ENCODE measurements around the gene OMA1. TPM values are rescaled to one million over a fixed set of nuclear protein-coding genes. Genes with fewer than 3 reads are reported as not detected.
"Not testable (repeated sequence)": the region's sequence is repeated elsewhere in the genome, so short reads cannot be mapped to it uniquely, and the experiment has no call there.

Gene OMA1
- total and polyA plus RNA-seq, 10 of the 15 experiments (the other 5 are each of a cell fraction or from before 2014, with no cell fraction given) = 23.6 to 67.1 (median 47.1) TPM

DNA sequence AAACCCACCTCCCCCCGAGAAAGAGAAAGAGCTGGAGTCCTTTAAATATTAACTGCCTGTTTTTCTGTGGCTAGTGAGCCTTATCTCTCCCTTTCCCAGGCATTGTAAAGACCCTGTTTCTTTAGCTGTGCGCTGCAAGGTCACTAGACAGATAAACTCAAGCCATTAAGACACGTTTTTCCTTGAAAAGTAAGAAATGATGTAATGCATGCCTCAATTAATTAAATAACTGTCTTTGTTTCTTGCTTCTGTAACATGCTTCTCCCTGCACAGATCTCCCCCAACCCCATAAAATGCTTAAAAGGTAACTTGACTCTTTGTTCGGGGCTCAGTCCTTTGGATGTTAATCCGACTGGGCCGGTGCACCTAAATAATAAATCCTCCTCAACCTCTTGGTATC is 2.8 kb upstream of the OMA1 start:
- in situ Hi-C loops (cut with MboI) = not testable (repeated sequence)

DNA sequence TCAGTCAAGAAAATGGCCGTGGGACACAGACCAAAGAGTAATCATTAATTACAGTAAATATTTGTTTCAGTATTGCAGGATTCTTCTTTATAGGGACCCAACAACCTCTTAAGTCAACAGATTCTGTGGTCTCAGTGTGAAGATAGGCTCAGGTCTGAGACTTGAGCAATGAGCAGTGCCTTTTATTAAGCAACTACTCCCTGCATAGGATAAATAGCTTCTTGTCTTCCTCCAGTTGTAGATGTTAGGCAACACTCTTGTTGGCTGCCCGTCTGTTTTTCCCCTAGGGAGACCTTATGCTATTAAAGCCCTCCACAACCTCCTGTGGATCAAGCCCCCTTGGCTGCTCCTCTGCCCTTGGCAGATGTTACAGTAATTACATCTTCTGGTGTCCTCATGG is 1.8 kb upstream of the OMA1 start:
- RAD21 ChIA-PET (ENCODE audit: unreplicated experiment) = interaction anchor here (0.6 to 4.1 kb wide), 5 partner anchors 24 to 105 kb away, joined by 3 to 35 read pairs (median 5); no protein-coding TSS in a partner anchor
- intact Hi-C loops (cut with micrococcal nuclease; ENCODE audit: unreplicated experiment) (loop anchor here (5.0 kb wide), 2 partner anchors 386 to 1716 kb away; no protein-coding TSS in a partner anchor), in situ Hi-C loops (cut with MboI) (no loop called here)
- no peak for ATAC-seq
- DNase-seq (ENCODE audit: low read depth, low spot score) = no peak
- H3K4me3 ChIP-seq = no peak overlapping the region
- H3K9ac ChIP-seq (ENCODE audit: control insufficient read depth, insufficient read depth, low read length) = no peak overlapping the region
- H2AFZ ChIP-seq (ENCODE audit: control insufficient read depth, low read depth, low read length) = no peak overlapping the region
- no peaks in the 10 kb centered on the region for H3K4me1 ChIP-seq (ENCODE audit: control insufficient read depth, insufficient read depth, low read length)
- no TSS peak for BruUV-seq (replicated peaks)
- no peak overlapping the region for H3K4me2 ChIP-seq (ENCODE audit: control insufficient read depth, insufficient read depth)
- H3K27ac ChIP-seq (ENCODE audit: control insufficient read depth, insufficient read depth) = no peak overlapping the region
- no peaks in the 10 kb centered on the region for H3K36me3 ChIP-seq (ENCODE audit: control insufficient read depth in 2 of 2, insufficient read depth in 2 of 2, low read length in 1 of 2)
- FAIRE-seq = no peak
- H3K9me3 ChIP-seq (replicated peaks; ENCODE audit: control insufficient read depth, insufficient read depth, low read length) = no peaks in the 10 kb centered on the region
- H4K20me1 ChIP-seq (ENCODE audit: control insufficient read depth, insufficient read depth) = no peaks in the 10 kb centered on the region
- SMC1A ChIA-PET (ENCODE audit: uncharacterized antibody, unreplicated experiment) = interaction anchor here (0.6 to 4.8 kb wide), 4 partner anchors 24 to 105 kb away, joined by 3 to 42 read pairs (median 10); no protein-coding TSS in a partner anchor
- H3K27me3 ChIP-seq (replicated peaks in 1 of 2; ENCODE audit: control insufficient read depth in 2 of 2, insufficient read depth in 2 of 2, low read length in 1 of 2) = no peaks in the 10 kb centered on the region
- CTCF ChIA-PET = interaction anchor here (0.7 to 6.2 kb wide), 5 partner anchors 23 to 344 kb away, joined by 3 to 71 read pairs (median 7); no protein-coding TSS in a partner anchor
- H3K79me2 ChIP-seq (ENCODE audit: control insufficient read depth, insufficient read depth, low read length) = peaks cover 10% of the 10 kb centered on the region
- POLR2A ChIA-PET = no interaction called here
- WGBS (ENCODE audit: insufficient coverage, insufficient replicate concordance, low lambda C conversion rate, missing lambda C conversion rate) = 21% methylated on average over 2 of the region's 2 CpGs
- TF ChIP-seq, protein P1, sequence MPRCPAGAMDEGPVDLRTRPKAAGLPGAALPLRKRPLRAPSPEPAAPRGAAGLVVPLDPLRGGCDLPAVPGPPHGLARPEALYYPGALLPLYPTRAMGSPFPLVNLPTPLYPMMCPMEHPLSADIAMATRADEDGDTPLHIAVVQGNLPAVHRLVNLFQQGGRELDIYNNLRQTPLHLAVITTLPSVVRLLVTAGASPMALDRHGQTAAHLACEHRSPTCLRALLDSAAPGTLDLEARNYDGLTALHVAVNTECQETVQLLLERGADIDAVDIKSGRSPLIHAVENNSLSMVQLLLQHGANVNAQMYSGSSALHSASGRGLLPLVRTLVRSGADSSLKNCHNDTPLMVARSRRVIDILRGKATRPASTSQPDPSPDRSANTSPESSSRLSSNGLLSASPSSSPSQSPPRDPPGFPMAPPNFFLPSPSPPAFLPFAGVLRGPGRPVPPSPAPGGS (IDR thresholded peaks at IDR 0.05; ENCODE audit: borderline replicate concordance, insufficient read depth, low read depth, low read length, poor library complexity, severe bottlenecking) = no peak
- TF ChIP-seq, protein P2, sequence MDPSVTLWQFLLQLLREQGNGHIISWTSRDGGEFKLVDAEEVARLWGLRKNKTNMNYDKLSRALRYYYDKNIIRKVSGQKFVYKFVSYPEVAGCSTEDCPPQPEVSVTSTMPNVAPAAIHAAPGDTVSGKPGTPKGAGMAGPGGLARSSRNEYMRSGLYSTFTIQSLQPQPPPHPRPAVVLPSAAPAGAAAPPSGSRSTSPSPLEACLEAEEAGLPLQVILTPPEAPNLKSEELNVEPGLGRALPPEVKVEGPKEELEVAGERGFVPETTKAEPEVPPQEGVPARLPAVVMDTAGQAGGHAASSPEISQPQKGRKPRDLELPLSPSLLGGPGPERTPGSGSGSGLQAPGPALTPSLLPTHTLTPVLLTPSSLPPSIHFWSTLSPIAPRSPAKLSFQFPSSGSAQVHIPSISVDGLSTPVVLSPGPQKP (IDR thresholded peaks at IDR 0.05; ENCODE audit: low read depth, low read length) = no peak
- no peak for TF ChIP-seq KAT2A (conservative IDR thresholded peaks at IDR 0.05; ENCODE audit: control insufficient read depth, low read depth, low read length)
- no peak for TF ChIP-seq TCF7 (IDR thresholded peaks at IDR 0.05; ENCODE audit: borderline replicate concordance)
- TF ChIP-seq PBX3 (IDR thresholded peaks at IDR 0.05; ENCODE audit: insufficient replicate concordance, low read depth, low read length) = no peak
- no peak for TF ChIP-seq BCL11A (IDR thresholded peaks at IDR 0.05; ENCODE audit: low read depth, low read length)
- no peak for TF ChIP-seq FOXK2 (IDR thresholded peaks at IDR 0.05)
- no peak for TF ChIP-seq YY1 (IDR thresholded peaks at IDR 0.05; ENCODE audit: low read depth, low read length)
- TF ChIP-seq POLR2AphosphoS2 (IDR thresholded peaks at IDR 0.05; ENCODE audit: low read depth, low read length) = no peak

More for the DNA sequence above, 2.8 kb upstream of the OMA1 start:
- ChIA-PET CTCF (interaction anchor here (0.8 to 6.2 kb wide), 3 partner anchors 33 to 345 kb away, joined by 3 to 71 read pairs (median 58); no protein-coding TSS in a partner anchor), SMC1A (ENCODE audit: uncharacterized antibody, unreplicated experiment) (interaction anchor here (0.6 to 1.1 kb wide), 4 partner anchors 23 to 1137 kb away, joined by 3 to 4 read pairs (median 3); no protein-coding TSS in a partner anchor), RAD21 (ENCODE audit: unreplicated experiment) (interaction anchor here (0.9 kb wide), 1 partner anchor 104 kb away, joined by 3 read pairs; no protein-coding TSS in a partner anchor)
- H3K9me3 ChIP-seq (replicated peaks; ENCODE audit: control insufficient read depth, insufficient read depth, low read length); H3K4me3 ChIP-seq; DNase-seq (ENCODE audit: low read depth, low spot score); POLR2A ChIA-PET; ATAC-seq; FAIRE-seq; H3K4me2 ChIP-seq (ENCODE audit: control insufficient read depth, insufficient read depth); H4K20me1 ChIP-seq (ENCODE audit: control insufficient read depth, insufficient read depth); H3K36me3 ChIP-seq (ENCODE audit: control insufficient read depth in 2 of 2, insufficient read depth in 2 of 2, low read length in 1 of 2); H3K27me3 ChIP-seq (replicated peaks in 1 of 2; ENCODE audit: control insufficient read depth in 2 of 2, insufficient read depth in 2 of 2, low read length in 1 of 2); H3K27ac ChIP-seq (ENCODE audit: control insufficient read depth, insufficient read depth); BruUV-seq (replicated peaks); H2AFZ ChIP-seq (ENCODE audit: control insufficient read depth, low read depth, low read length); H3K4me1 ChIP-seq (ENCODE audit: control insufficient read depth, insufficient read depth, low read length); H3K9ac ChIP-seq (ENCODE audit: control insufficient read depth, insufficient read depth, low read length): not testable (repeated sequence)
- WGBS (ENCODE audit: insufficient coverage, insufficient replicate concordance, low lambda C conversion rate, missing lambda C conversion rate) = 47% methylated on average over 6 of the region's 6 CpGs
- H3K79me2 ChIP-seq (ENCODE audit: control insufficient read depth, insufficient read depth, low read length) = peaks cover 10% of the 10 kb centered on the region
- intact Hi-C loops (cut with micrococcal nuclease; ENCODE audit: unreplicated experiment) = loop anchor here (5.0 kb wide), 2 partner anchors 387 to 1717 kb away; no protein-coding TSS in a partner anchor

All from GM12878 (cell line).